GM20431 (cell line): ENCODE measurements around the gene CFL1.
"Not testable (repeated sequence)": the region's sequence is repeated elsewhere in the genome, so short reads cannot be mapped to it uniquely, and the experiment has no call there.

Experiments used
- in situ Hi-C: fragments of 300-500 bp; cut with MseI, MboI; formaldehyde crosslinking; loops from one replicate; pipeline ENCODE4 v1.15.0; 2020; ENCODE audit warnings: low sequenced_read_pairs; ENCODE audit not compliant: unreplicated experiment

The CFL1 gene

GRCh38 chr11:65857853-65858680 is at the start of gene CFL1:
CFL1 (minus strand) TSS chr11:65858180; CDS start chr11:65858099, 81 bp downstream.
- in situ Hi-C loops, result no loop called here

GRCh38 chr11:65906602-65907001 is 48.6 kb upstream of the CFL1 start:
- in situ Hi-C loops, result no loop called here

GRCh38 chr11:65903715-65904114 is 45.7 kb upstream of the CFL1 start:
- in situ Hi-C loops, result no loop called here

- in situ Hi-C loops, result no loop called here
These were observed 45.1 kb upstream of the CFL1 start for GRCh38 chr11:65903068-65903481.

GRCh38 chr11:65900899-65901180 is 42.9 kb upstream of the CFL1 start:
- in situ Hi-C loops, result no loop called here

- in situ Hi-C loops, result no loop called here
These were observed 42.3 kb upstream of the CFL1 start, which contains the start of gene FOSL1 for GRCh38 chr11:65900125-65900898. FOSL1 (minus strand) TSS chr11:65900388; CDS start chr11:65900339, 49 bp downstream.

GRCh38 chr11:65899356-65900124 is 41.6 kb upstream of the CFL1 start:
- in situ Hi-C loops, result no loop called here

GRCh38 chr11:65898656-65899355 is 40.8 kb upstream of the CFL1 start:
- in situ Hi-C loops, result no loop called here

- in situ Hi-C loops, result no loop called here
These were observed 39.1 kb upstream of the CFL1 start for GRCh38 chr11:65897020-65897471.

GRCh38 chr11:65896034-65896999 is 38.3 kb upstream of the CFL1 start:
- in situ Hi-C loops, result no loop called here

- in situ Hi-C loops, result no loop called here
These were observed 37.6 kb upstream of the CFL1 start for GRCh38 chr11:65895482-65895981.

GRCh38 chr11:65894034-65894591 is 36.1 kb upstream of the CFL1 start:
- in situ Hi-C loops, result no loop called here

GRCh38 chr11:65892661-65893317 is 34.8 kb upstream of the CFL1 start:
- in situ Hi-C loops, result no loop called here

- in situ Hi-C loops, result not testable (repeated sequence)
These were observed 34.2 kb upstream of the CFL1 start for GRCh38 chr11:65892137-65892540.

GRCh38 chr11:65891219-65892136 is 33.5 kb upstream of the CFL1 start:
- in situ Hi-C loops, result no loop called here

GRCh38 chr11:65890324-65891218 is 32.6 kb upstream of the CFL1 start, which contains the start of gene CCDC85B:
CCDC85B (plus strand) TSS chr11:65890673; CDS start chr11:65890784, 111 bp downstream.
- in situ Hi-C loops, result no loop called here
